HG02610 (cell line): ENCODE measurements around the gene RHOH.
A peak's percentile ranks its signal among the peaks of the same experiment; 100 is the strongest.
"Not testable (repeated sequence)": the region's sequence is repeated elsewhere in the genome, so short reads cannot be mapped to it uniquely, and the experiment has no call there.

Source experiments
- ATAC-seq: cut with Tn5 transposase; IDR thresholded peaks from one replicate; pipeline ENCODE4 v1.9.1; 2021; ENCODE audit warnings: mild to moderate bottlenecking, moderate library complexity; ENCODE audit not compliant: unreplicated experiment

Gene RHOH

DNA sequence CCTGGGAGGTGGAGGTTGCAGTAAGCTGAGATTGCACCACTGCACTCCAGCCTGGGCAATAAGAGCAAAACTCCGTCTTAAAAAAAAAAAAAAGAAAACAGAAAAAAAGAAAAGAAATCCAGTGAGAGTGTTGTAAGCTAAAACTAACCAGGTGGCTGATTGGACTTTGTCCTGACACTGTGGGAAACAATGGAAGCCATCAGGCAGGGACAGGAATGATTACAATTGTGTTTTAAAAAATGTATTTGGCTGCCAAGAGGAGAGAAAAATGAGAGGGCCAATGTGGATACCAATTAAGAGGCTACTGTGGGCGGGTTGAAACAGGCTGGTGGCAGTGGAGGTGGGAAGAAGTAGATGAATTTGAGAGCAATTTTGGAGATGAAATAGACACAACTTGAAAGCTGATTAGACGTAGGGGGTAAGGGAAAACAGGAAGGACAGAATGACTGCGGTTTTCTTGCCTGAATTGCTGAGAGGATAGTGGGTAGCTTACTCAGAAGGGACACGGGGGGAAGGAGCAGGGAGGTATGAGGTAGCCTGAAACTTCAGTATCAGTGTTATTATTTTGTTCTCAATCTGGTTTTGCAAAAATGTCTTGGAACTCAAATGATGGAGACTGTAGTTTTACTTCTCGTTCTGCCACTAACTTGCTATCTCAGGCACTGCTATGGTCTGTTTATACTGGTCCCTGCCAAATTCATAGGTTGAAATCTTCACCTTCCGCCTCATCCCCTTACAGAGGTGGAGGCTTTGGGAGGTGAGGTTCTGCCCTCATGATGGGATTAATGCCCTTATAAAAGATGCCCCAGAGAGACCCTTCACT is 92.7 kb downstream of the RHOH start:
- ATAC-seq, result peak; percentile 83

- not testable (repeated sequence) for ATAC-seq
Measured at GRCh38 chr4:40290611-40291186, 93.9 kb downstream of the RHOH start.

DNA sequence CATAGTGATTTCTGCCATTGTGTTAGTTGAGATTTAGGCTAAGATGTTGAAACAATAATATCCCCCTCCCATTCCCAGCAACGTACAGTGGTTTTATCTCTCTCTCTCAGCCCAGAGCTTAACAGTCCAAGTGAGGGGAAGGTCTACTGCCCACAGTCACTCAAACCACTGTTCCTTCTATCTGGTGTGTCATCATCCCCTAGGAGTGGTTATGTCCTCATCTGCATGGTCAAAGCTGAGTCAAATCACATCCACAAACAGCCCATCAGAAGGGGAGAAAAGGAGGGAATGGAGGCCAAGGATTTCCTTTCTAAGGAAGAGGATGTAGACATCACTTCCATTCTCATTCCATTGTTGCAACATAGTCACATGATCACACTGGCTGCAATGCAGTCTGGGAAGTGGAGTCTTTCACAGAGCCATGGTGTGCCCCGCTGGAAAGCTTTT is 95.5 kb downstream of the RHOH start:
- no peak for ATAC-seq

- no peak for ATAC-seq
Measured at GRCh38 chr4:40294339-40294738, 97.5 kb downstream of the RHOH start.

- ATAC-seq, result not testable (repeated sequence)
Measured at GRCh38 chr4:40295030-40295429, 98.2 kb downstream of the RHOH start.

GRCh38 chr4:40295572-40295971 is 98.7 kb downstream of the RHOH start:
- no peak for ATAC-seq
